Measurements from ENCODE around the gene PNLIPRP3.

Gene PNLIPRP3

DNA sequence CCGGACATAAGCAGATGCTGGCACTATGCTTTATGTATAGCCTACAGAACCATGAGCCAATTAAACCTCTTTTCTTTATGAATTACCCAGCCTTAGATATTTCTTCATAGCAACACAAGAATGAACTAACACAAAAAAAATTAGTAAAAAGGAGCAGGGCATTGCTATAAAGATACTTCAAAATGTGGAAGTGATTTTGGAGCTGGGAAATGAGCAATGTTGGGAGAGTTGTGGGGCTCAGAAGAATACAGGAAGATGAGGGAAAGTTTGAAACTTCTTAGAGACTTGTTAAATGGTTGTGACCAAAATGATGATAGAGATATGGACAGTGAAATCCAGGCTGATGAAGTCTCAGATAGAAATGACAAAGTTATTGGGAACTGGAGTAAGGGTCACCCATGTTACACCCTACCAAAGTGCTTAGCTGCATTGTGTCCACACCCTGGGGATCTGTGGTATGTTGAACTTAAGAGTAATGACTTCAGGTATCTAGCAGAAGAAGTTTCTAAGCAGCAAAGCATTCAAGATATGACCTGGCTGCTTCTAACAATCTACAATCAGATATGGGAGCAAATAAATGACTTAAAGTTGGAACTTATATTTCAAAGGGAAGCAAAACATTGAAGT lies 24.2 kb downstream of the PNLIPRP3 start:
- DNase-seq (ENCODE audit: low spot score) = no peak

DNA sequence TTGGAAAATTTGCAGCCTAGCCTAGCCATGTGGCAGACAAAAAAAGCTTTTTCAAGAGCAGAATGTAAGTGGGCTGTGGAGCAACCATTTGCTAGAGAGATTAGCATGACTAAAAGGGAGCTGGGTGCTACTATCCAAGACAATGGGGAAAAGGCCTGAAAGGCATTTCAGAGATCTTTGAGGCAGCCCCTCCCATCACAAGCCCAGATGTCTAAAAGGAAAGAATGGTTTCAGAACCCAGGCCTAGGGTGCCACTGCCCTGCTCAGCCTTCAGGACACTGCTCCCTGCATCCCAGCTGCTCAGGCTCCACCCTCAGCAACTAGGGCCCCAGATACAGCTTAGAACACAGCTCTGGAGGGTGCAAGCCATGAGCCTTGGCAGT lies 24.7 kb downstream of the PNLIPRP3 start:
- DNase-seq (ENCODE audit: low spot score) = no peak

DNA sequence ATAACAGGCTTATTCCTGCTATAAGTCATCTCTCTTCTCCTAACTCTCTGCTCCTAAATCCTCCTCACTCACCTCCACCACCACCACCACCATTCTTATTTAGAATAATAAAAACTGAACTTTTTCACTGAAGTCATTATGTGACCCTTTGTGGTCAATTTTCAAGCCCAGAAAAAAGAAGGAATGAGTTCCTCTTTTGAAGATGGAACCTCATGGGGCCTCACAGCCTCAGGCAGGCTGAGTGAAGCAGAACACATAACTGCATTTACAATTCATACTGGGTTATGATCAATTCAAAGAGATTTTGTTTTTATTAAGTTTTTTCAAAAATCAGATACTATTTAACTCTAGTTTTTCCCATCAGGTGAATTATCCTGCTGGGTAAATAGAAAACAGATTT lies 29.8 kb downstream of the PNLIPRP3 start:
- DNase-seq (ENCODE audit: low spot score) = no peak

- no peak for DNase-seq (ENCODE audit: low spot score)
These were observed 32.6 kb downstream of the PNLIPRP3 start for GRCh38 chr10:116460219-116460618.

DNA sequence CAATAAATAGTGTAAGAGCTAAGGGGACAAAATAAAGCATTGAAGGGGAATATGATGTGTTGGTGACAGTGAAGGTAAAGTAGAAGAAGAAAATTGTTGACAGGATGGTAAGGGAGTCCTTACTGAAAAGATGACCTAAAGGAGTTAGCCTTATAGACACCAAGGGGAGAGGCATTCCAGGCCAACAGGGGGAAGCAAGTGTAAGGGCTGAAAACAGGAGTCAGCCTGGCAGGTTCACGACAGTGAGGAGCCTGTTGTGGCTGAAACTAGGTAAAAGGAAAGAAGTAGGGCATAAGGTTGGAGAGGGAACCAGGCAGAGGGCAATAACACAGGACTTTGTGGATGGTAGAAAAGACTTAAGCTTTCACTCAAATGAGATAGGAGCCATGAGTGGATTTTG lies 34.0 kb downstream of the PNLIPRP3 start:
- no peak for DNase-seq (ENCODE audit: low spot score)

- DNase-seq (ENCODE audit: low spot score) = no peak
These were observed 36.6 kb downstream of the PNLIPRP3 start for GRCh38 chr10:116464257-116464656.

- no peak for DNase-seq (ENCODE audit: low spot score)
These were observed 37.9 kb downstream of the PNLIPRP3 start for GRCh38 chr10:116465546-116465945.

DNA sequence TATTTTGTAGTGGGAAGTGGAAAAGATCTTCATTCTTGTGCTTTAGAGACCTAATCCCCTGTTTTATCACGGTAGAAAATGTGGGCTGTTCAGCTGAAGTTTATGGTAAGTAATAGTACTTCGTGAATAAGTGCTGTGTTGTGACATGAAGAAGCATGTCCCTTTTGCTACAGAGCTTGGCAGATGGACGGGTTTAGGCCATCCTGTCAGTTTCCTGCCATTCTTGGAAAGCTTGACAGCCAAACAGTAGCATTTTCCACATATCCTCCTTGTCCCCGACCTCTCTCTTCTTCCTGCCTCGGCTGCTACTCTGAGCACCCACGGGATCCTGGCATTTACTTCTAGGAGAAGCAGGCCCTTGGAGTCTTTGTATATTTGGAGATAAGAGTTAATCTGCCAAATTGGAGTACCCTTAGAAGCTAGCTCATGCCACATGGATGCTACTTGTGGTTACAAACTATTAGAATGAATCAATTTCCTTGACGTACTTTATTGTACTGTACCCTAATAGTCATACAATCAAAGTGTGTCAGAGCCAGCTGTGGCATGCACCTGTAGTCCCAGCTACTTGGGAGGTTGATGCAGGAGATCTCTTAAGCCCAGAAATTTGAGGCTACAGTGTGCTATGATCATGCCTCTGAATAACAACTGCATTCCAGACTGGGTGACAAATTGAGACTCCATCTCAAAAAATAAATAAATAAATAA lies 39.2 kb downstream of the PNLIPRP3 start:
- no peak for DNase-seq (ENCODE audit: low spot score)

DNA sequence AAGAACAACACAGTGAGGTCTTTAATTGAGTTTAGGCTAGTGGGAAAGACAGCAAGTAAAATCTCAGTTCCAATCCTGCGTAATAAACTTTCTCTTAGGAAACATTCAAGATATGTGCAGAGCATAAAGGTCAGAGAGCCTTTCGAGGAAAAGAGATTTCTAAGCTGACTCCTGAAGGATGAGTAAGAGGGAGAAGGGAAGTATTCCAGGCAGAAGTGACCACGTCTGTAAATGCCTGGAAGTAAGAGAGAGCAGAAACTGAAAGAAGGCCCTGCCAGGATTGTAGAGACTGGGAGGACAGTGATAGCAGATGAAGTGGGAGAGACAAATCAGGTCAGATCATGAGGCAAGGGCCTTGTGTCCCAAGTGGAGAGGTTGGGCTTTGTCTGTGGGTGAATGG lies 41.8 kb downstream of the PNLIPRP3 start:
- DNase-seq (ENCODE audit: low spot score) = no peak

DNA sequence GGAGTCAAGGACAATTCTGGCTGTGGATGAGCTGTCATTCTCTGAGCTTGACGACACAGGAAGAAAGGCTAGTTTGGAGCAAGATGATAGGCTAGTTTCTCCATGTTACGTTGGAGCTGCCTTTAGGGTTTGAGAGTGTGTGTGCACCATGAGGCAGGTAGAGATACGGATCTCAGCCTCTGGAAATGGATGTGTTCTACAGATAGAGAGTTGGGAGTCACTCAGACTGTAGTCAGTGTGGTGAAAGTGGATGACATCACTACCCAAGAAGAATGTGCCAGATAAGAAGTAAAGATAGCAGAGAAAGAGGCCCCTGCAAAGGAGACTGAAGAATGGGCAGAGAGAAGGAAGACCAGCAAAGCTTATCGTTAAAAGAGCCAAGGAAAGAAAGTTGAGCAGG lies 42.4 kb downstream of the PNLIPRP3 start:
- no peak for DNase-seq (ENCODE audit: low spot score)

- no peak for DNase-seq (ENCODE audit: low spot score)
These were observed 43.2 kb downstream of the PNLIPRP3 start for GRCh38 chr10:116470768-116471415.

DNA sequence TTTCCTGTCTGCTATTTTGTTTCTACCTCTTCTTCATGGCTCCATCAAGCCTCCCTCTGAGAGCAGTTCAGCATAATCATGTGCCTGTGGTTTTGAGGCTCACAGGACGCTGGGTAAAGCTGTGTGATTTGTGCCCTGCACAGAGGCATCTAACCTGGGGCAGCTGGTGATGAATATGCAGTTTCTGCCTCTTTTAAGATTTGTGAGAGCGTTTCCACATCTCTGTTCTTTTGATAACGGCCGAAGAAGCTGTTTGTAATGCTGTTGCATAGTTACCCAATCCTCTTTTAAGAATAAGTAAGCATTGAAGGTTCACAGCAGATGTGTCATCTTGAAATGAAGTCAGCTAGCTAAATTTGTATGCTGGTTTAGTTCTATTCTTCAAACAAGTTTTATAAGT lies 45.2 kb downstream of the PNLIPRP3 start:
- DNase-seq (ENCODE audit: low spot score) = no peak

DNA sequence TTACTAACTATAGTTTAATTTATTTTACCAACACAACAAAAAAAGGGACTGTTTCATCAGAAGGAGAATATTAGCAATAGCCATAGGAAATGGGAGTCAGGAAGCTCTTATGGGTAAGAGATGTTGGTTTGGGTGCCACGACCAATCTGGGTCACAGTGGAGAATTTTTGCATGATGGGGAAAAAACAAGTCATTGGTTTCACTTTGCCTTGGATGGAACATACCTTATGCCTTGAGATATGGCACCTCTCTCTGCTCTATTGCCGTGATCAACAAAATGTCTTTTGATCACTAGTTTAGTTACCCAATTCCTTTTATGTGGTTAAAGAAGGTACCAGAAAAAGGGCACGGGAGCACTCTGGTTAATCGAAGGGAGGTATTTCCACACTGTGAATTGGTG lies 48.2 kb downstream of the PNLIPRP3 start:
- no peak for DNase-seq (ENCODE audit: low spot score)

- DNase-seq (ENCODE audit: low spot score) = no peak
These were observed 48.8 kb downstream of the PNLIPRP3 start for GRCh38 chr10:116476461-116476860.

DNA sequence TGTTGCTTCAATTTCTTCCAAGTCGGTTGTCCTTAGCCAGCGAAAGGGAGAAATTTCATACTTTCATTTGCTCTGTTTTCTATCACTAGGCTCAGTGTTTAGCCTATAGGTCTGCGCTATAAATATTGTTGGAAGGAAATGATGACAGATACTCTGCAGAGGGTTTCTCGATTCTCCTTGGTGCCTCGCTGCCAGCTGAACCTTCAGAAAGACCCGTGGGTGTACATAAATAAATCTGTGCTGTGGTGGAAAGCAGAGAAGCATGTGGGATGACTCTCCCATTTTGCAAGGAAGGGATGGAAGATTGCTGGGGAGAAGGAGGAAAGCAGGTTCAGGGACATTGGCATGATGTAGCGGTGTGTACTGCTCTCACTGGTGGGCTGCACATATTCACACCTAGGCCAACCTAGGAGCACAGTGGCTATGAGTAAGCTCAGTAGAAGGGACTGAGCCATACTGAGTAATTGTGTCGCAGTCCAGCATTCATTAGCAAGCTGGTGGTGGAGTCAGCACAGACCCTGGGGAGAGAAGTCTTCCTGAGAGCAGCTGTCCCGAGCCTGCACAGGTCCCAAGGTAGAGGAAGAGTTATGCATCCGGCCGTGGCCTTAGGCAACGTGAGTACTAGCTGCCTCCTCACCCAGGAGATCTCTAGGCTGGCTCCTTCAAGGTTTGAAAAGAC lies 50.5 kb downstream of the PNLIPRP3 start:
- no peak for DNase-seq (ENCODE audit: low spot score)

DNA sequence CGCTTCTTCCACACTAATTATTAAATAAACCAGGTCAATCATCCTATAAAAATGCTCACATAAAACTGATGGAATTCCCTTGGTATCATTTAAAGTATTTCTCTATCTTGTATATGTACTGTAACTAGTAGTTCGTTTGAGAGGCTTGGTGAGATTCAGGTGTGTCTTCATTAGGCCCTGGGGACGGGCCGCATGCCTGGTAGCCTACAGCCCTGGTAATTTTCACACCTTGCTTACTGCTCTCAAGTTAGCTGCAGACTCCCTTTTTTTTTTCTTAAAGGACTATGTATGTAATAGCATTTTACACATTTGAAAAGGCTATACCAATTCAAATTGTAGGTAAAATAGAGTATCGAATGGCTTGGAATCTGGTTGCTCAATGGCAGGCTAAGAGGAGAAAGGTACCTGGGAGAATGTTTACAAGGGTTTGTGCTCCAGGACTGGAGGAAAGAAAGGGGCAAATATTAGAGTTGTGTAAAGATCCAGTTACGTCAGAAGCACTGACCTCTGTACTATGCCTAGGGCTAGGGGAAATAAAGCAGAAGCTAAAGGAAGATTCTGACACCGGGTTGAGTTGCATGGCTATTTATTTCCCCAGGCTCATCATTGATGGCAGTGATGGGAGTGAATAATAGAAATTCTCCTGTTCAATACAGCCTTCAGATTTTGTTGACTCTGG lies 59.3 kb downstream of the PNLIPRP3 start:
- DNase-seq (ENCODE audit: low spot score) = no peak

GRCh38 chr10:116487522-116488430 lies 60.1 kb downstream of the PNLIPRP3 start:
- no peak for DNase-seq (ENCODE audit: low spot score)

DNA sequence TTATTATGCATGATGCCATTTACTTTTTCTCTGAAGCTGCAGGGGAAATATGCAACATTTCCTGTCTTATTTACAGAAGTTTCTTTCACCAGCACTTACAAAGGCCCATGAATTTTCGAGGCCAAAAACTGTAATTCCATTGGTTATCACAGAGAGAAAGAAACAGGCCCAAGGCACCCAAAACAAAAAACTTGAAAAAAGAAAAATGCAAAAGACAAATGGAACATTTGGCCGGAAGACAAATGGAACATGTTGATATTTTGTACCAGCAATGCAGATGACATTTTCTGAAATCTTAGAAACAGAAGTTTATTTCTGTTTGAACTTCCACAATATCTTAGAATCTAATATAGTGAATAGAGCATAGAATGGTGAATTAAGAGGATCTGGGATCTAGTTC lies 61.8 kb downstream of the PNLIPRP3 start:
- DNase-seq (ENCODE audit: low spot score) = no peak

DNA sequence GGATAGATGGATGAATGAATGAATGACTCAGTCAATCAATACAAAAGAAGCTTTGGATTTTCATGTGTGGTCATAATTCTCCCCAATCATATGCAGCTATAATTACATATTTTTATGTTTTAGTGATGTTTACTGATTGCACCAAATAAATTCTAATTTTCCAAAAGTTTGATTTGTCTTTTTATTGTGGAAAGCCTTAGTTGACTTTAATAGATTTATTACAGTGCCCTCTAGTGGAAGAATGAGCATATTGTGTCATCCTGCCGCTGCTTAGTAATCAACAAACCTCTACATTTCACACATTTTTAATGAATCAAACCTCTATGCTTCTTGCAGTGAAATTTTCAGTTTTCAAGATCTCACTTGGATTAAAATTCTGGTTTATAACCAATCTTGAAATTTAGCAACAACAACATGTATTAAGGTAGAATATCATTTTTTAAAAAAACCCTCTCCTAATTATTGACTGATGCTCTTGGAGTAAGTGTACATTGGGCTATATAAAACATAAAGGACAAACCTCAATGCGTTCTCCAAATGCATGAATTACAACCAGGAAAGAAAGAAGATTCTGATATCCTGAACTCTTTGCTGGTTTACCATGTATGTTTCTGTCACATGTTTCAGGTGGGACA lies 62.5 kb downstream of the PNLIPRP3 start:
- DNase-seq (ENCODE audit: low spot score) = no peak

DNA sequence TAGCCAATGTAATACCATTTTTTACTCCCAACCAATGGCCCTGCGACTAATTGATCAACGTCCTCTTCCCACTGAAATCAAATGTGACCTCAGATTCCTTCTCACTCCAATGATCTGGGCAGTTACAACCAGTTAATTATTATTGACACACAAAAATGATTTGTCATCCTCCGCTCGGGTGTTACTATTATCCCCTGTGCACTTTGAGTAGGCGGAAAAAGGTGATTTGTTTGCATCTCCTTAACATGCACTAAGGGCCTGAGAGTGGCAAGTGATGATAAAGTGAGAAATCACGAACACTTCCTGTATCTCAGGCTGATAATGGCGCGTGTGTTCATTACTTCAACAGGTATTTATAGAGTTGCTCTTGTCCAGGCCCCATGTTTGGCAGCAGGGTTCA lies 77.1 kb downstream of the PNLIPRP3 start:
- DNase-seq (ENCODE audit: low spot score) = no peak

- no peak for DNase-seq (ENCODE audit: low spot score)
These were observed 82.9 kb downstream of the PNLIPRP3 start for GRCh38 chr10:116510565-116510964.

All from ecto neural progenitor cell (in vitro differentiated cells).